A673 (cell line): Measurements from ENCODE around the gene ADAM23. TPM values are rescaled to one million over a fixed set of nuclear protein-coding genes. Genes with fewer than 3 reads are reported as not detected.

Experiments
- BruUV-seq: library from RNA; stranded (reverse); fragments of 400-500 nt; replicated peaks from 2 replicates; lab custom pipeline; 2021; lab: Mats Ljungman, UMichigan
- CTCF ChIA-PET: fragments of 300-600 bp; sonication (Branson Sonifier 250); formaldehyde crosslinking; loops from one replicate; lab custom pipeline; 2022; ENCODE audit warnings: antibody characterized with exemption; lab: Charles Lee
- POLR2A ChIA-PET: fragments of 300-600 bp; sonication (Branson Sonifier 250); formaldehyde crosslinking; loops from one replicate; lab custom pipeline; 2022; ENCODE audit warnings: antibody characterized with exemption; ENCODE audit not compliant: low non-redundant PET; lab: Charles Lee
- DNase-seq: peaks from one replicate; pipeline ENCODE4 v3.0.0-alpha.2; 2015; ENCODE audit warnings: low spot score
- H3K27ac ChIP-seq: fragments of 200-600 bp; sonication (generic); 2 replicates; pipeline ENCODE4 v1.5.1; 2016; ENCODE audit warnings: mixed run types, low read depth, mild to moderate bottlenecking, mixed read lengths, antibody characterized with exemption, low read length; ENCODE audit not compliant: poor library complexity, severe bottlenecking
- H3K27me3 ChIP-seq: fragments of 200-600 bp; sonication (generic); replicated peaks from 2 replicates; pipeline ENCODE4 v1.6.1; 2017; ENCODE audit warnings: mixed run types, low read depth, mild to moderate bottlenecking, mixed read lengths, antibody characterized with exemption, low read length; ENCODE audit not compliant: insufficient read depth, poor library complexity
- H3K36me3 ChIP-seq: fragments of 200-600 bp; sonication (generic); 2 replicates; pipeline ENCODE4 v1.6.1; 2016; ENCODE audit warnings: mixed run types, mild to moderate bottlenecking, mixed read lengths, antibody characterized with exemption, low read length; ENCODE audit not compliant: insufficient read depth, poor library complexity, severe bottlenecking
- H3K4me1 ChIP-seq: fragments of 200-600 bp; sonication (generic); 2 replicates; pipeline ENCODE4 v1.6.1; 2017; ENCODE audit warnings: mixed run types, mild to moderate bottlenecking, mixed read lengths, antibody characterized with exemption, low read length; ENCODE audit not compliant: insufficient read depth, poor library complexity, severe bottlenecking
- H3K4me3 ChIP-seq: fragments of 200-600 bp; sonication (generic); 2 replicates; pipeline ENCODE4 v1.5.1; 2016; ENCODE audit warnings: low read depth, mixed run types, mild to moderate bottlenecking, mixed read lengths, low read length; ENCODE audit not compliant: poor library complexity, severe bottlenecking
- H3K9me3 ChIP-seq: fragments of 200-600 bp; sonication (generic); 2 replicates; pipeline ENCODE4 v1.6.1; 2016; ENCODE audit warnings: mixed run types, low read depth, mild to moderate bottlenecking, mixed read lengths, antibody characterized with exemption, low read length; ENCODE audit not compliant: poor library complexity, severe bottlenecking
- CTCF ChIP-seq: fragments of 300-800, 200-600 bp; sonication (generic); conservative IDR thresholded peaks from 2 replicates; pipeline ENCODE4 v1.5.1; 2017; ENCODE audit warnings: low read depth, mild to moderate bottlenecking, antibody characterized with exemption, low read length, moderate library complexity, mixed read lengths
- EZH2 ChIP-seq: fragments of 200-600 bp; sonication (generic); IDR thresholded peaks from 2 replicates; pipeline ENCODE4 v1.6.1; 2017; ENCODE audit warnings: borderline replicate concordance, low read depth, mild to moderate bottlenecking, mixed read lengths, antibody characterized with exemption, low read length; ENCODE audit not compliant: poor library complexity, severe bottlenecking
- intact Hi-C: fragments of 100-400 bp; cut with micrococcal nuclease; formaldehyde crosslinking; loops from one replicate; pipeline ENCODE4 v1.10.0; 2022; ENCODE audit not compliant: unreplicated experiment
- total RNA-seq: library from RNA; stranded (reverse); gene quantifications from 2 replicates; pipeline ENCODE4 v1.2.3, GENCODE V29; 2021

The ADAM23 gene
- total RNA-seq, 1 experiment from 2014 or later: 0.21 TPM

- Histone ChIP-seq H3K36me3 (no peaks in the 10 kb centered on the region), H3K27me3 (peaks cover 24% of the 10 kb centered on the region), H3K9me3 (no peaks in the 10 kb centered on the region), H3K4me1 (no peaks in the 10 kb centered on the region), H3K27ac (no peak overlapping the region), H3K4me3 (no peak overlapping the region)
- no TSS peak for BruUV-seq
- DNase-seq: no peak
- intact Hi-C loops: no loop called here
- TF ChIP-seq CTCF: no peak
- TF ChIP-seq EZH2: no peak
- ChIA-PET CTCF (no interaction called here), POLR2A (no interaction called here)
Observed at GRCh38 chr2:206586609-206587008, 143.3 kb downstream of the ADAM23 start.

- ChIA-PET CTCF (no interaction called here), POLR2A (no interaction called here)
- Histone ChIP-seq H3K36me3 (no peaks in the 10 kb centered on the region), H3K27me3 (no peaks in the 10 kb centered on the region), H3K27ac (no peak overlapping the region), H3K4me1 (no peaks in the 10 kb centered on the region), H3K9me3 (no peaks in the 10 kb centered on the region), H3K4me3 (no peak overlapping the region)
- intact Hi-C loops: no loop called here
- no TSS peak for BruUV-seq
- no peak for DNase-seq
- TF ChIP-seq CTCF (no peak), EZH2 (no peak)
Observed at GRCh38 chr2:206597717-206598218, 154.4 kb downstream of the ADAM23 start.

GRCh38 chr2:206603243-206603642 is 159.9 kb downstream of the ADAM23 start:
- no TSS peak for BruUV-seq
- H3K27ac ChIP-seq: no peak overlapping the region
- intact Hi-C loops: no loop called here
- peaks cover 8% of the 10 kb centered on the region for H3K27me3 ChIP-seq
- H3K36me3 ChIP-seq: no peaks in the 10 kb centered on the region
- TF ChIP-seq CTCF (no peak), EZH2 (no peak)
- H3K4me3 ChIP-seq: no peak overlapping the region
- POLR2A ChIA-PET: no interaction called here
- no peaks in the 10 kb centered on the region for H3K4me1 ChIP-seq
- CTCF ChIA-PET: no interaction called here
- DNase-seq: no peak
- no peaks in the 10 kb centered on the region for H3K9me3 ChIP-seq
